Daoy (cell line): Measurements from ENCODE around the gene GMCL1. TPM values are rescaled to one million over a fixed set of nuclear protein-coding genes. Genes with fewer than 3 reads are reported as not detected.
"Not testable (repeated sequence)": the region's sequence is repeated elsewhere in the genome, so short reads cannot be mapped to it uniquely, and the experiment has no call there.

ENCODE experiments used
- DNase-seq: peaks from one replicate; pipeline ENCODE4 v3.0.0-alpha.2; 2015; ENCODE audit warnings: low read depth
- total RNA-seq: library from RNA; depleted of rRNA; stranded (reverse); fragments of >200 nt; shearing (Covaris generic); gene quantifications from 2 replicates; pipeline ENCODE4 v1.2.3, GENCODE V29; 2014

GMCL1 gene
- total RNA-seq, 1 experiment from 2014 or later, result 6.9 TPM

GRCh38 chr2:69807821-69808540 is 21.5 kb upstream of the GMCL1 start:
- no peak for DNase-seq

GRCh38 chr2:69810550-69810949 is 18.9 kb upstream of the GMCL1 start:
- no peak for DNase-seq

- no peak for DNase-seq
Measured at GRCh38 chr2:69811018-69811417, 18.4 kb upstream of the GMCL1 start.

- no peak for DNase-seq
Measured at GRCh38 chr2:69811591-69811990, 17.9 kb upstream of the GMCL1 start.

- DNase-seq, result peak; percentile 67
Measured at GRCh38 chr2:69815717-69816116, 13.7 kb upstream of the GMCL1 start.

- peak; percentile 68 for DNase-seq
Measured at GRCh38 chr2:69816923-69817542, 12.4 kb upstream of the GMCL1 start.

GRCh38 chr2:69817729-69818501 is 11.5 kb upstream of the GMCL1 start:
- DNase-seq, result no peak

GRCh38 chr2:69827796-69828540 is 1.5 kb upstream of the GMCL1 start:
- no peak for DNase-seq

- no peak for DNase-seq
Measured at GRCh38 chr2:69828938-69829255, 563 bp upstream of the GMCL1 start.

- peak; percentile 40 for DNase-seq
Measured at GRCh38 chr2:69830045-69830905, 815 bp downstream of the GMCL1 start.

- not testable (repeated sequence) for DNase-seq
Measured at GRCh38 chr2:69830906-69831241, 1.4 kb downstream of the GMCL1 start.

GRCh38 chr2:69831354-69831905 is 2.0 kb downstream of the GMCL1 start:
- DNase-seq, result peak; percentile 37

GRCh38 chr2:69833752-69834151 is 4.3 kb downstream of the GMCL1 start:
- DNase-seq, result no peak

GRCh38 chr2:69835666-69836065 is 6.2 kb downstream of the GMCL1 start:
- DNase-seq, result no peak

- DNase-seq, result no peak
Measured at GRCh38 chr2:69836316-69836715, 6.9 kb downstream of the GMCL1 start.

GRCh38 chr2:69837533-69837932 is 8.1 kb downstream of the GMCL1 start:
- no peak for DNase-seq

- no peak for DNase-seq
Measured at GRCh38 chr2:69843993-69844392, 14.5 kb downstream of the GMCL1 start.

GRCh38 chr2:69844560-69844959 is 15.1 kb downstream of the GMCL1 start:
- DNase-seq, result no peak

- DNase-seq, result no peak
Measured at GRCh38 chr2:69846182-69847067, 17.0 kb downstream of the GMCL1 start.
